Measurements from ENCODE around the gene PRKCB. TPM values are rescaled to one million over a fixed set of nuclear protein-coding genes. Genes with fewer than 3 reads are reported as not detected.

Gene PRKCB
- total and polyA plus RNA-seq, 2 donors (not counting 1 experiment from before 2014, with no cell fraction given), result 0.01 TPM; not detected in 1

DNA sequence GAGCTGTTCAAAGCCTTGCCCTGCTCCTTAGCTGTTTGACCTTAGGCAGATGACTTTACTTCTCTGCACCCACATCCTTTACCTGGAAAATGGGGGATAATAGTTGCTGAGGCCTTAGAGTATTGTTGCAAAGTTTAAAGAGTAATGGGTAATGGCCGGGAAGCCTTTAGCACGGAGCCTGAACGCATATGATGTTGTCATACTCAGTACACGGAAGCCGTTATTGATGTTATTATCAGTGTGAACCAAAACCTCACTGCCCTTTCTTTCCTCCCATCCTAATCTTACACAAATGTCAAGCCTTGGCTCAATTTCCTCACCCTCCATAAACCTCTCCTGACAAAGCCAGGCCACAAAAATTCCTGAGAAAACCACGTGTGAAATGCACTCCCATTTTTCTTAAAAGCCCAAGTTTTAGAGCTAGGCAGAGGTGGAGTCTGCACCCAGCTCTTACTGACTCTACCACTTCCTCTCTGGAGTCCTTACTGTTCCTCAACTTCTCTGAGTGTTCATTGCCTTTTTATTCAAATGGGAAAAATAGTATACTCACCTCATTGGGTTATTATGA lies 353.1 kb downstream of the PRKCB start:
- H3K36me3 ChIP-seq (ENCODE audit: control insufficient read depth, insufficient read depth, low read length), result no peaks in the 10 kb centered on the region
- TF ChIP-seq CTCF (conservative IDR thresholded peaks at IDR 0.05 in 1 of 2, IDR thresholded peaks at IDR 0.05 in 1 of 2; ENCODE audit: low read depth in 1 of 2, low read length in 2 of 2), result no peak
- no peak for TF ChIP-seq EZH2 (IDR thresholded peaks at IDR 0.05; ENCODE audit: low read length, missing control alignments)
- H3K27ac ChIP-seq (ENCODE audit: insufficient read depth, low read length), result no peak overlapping the region
- H3K27me3 ChIP-seq (ENCODE audit: control insufficient read depth, insufficient read depth, low read length), result no peaks in the 10 kb centered on the region
- no peak overlapping the region for H3K4me3 ChIP-seq (replicated peaks in 1 of 4; ENCODE audit: control extremely low read depth in 1 of 4, insufficient read depth in 1 of 4, low read depth in 3 of 4, low read length in 4 of 4)
- H3K79me2 ChIP-seq (ENCODE audit: control insufficient read depth, insufficient read depth, low read length), result no peaks in the 10 kb centered on the region
- no peak for DNase-seq (ENCODE audit: low read depth in 2 of 2)
- H3K9me3 ChIP-seq (ENCODE audit: control insufficient read depth, insufficient read depth, low read depth, low read length), result no peaks in the 10 kb centered on the region
- no peaks in the 10 kb centered on the region for H4K20me1 ChIP-seq (ENCODE audit: control insufficient read depth, extremely low read depth, insufficient read depth, low read length)
- no peak overlapping the region for H3K9ac ChIP-seq (ENCODE audit: insufficient read depth, low read length)
- no peaks in the 10 kb centered on the region for H3K4me1 ChIP-seq (ENCODE audit: control insufficient read depth, extremely low read depth, insufficient read depth, low read length)
- no peak overlapping the region for H2AFZ ChIP-seq (ENCODE audit: low read length)
- H3K4me2 ChIP-seq (ENCODE audit: extremely low read depth, insufficient read depth, low read length), result no peak overlapping the region

DNA sequence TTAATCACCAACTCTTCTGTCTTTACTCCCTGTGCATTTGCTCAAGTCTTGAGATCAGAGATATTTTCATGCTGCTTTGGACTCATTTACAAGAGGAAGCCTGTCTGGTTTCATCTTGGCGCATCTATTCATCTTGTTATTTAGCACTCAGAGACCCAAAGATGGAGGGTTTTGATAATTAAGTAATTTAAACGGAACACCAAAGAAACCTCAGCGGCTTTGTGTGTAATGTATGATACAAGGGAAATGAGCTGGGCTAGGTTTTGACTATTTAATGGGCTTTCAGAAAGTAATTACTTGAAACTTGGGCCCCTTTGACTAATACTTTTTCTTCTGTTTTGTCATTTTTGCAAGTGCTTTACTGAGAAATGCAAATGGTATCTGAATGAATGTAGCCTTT lies 354.2 kb downstream of the PRKCB start:
- H4K20me1 ChIP-seq (ENCODE audit: control insufficient read depth, extremely low read depth, insufficient read depth, low read length), result no peaks in the 10 kb centered on the region
- no peaks in the 10 kb centered on the region for H3K9me3 ChIP-seq (ENCODE audit: control insufficient read depth, insufficient read depth, low read depth, low read length)
- H3K79me2 ChIP-seq (ENCODE audit: control insufficient read depth, insufficient read depth, low read length), result no peaks in the 10 kb centered on the region
- H3K36me3 ChIP-seq (ENCODE audit: control insufficient read depth, insufficient read depth, low read length), result no peaks in the 10 kb centered on the region
- H3K27me3 ChIP-seq (ENCODE audit: control insufficient read depth, insufficient read depth, low read length), result no peaks in the 10 kb centered on the region
- H3K4me1 ChIP-seq (ENCODE audit: control insufficient read depth, extremely low read depth, insufficient read depth, low read length), result no peaks in the 10 kb centered on the region
- no peak overlapping the region for H2AFZ ChIP-seq (ENCODE audit: low read length)
- no peak overlapping the region for H3K27ac ChIP-seq (ENCODE audit: insufficient read depth, low read length)
- no peak for TF ChIP-seq CTCF (conservative IDR thresholded peaks at IDR 0.05 in 1 of 2, IDR thresholded peaks at IDR 0.05 in 1 of 2; ENCODE audit: low read depth in 1 of 2, low read length in 2 of 2)
- TF ChIP-seq EZH2 (IDR thresholded peaks at IDR 0.05; ENCODE audit: low read length, missing control alignments), result no peak
- no peak overlapping the region for H3K4me3 ChIP-seq (replicated peaks in 1 of 4; ENCODE audit: control extremely low read depth in 1 of 4, insufficient read depth in 1 of 4, low read depth in 3 of 4, low read length in 4 of 4)
- no peak overlapping the region for H3K4me2 ChIP-seq (ENCODE audit: extremely low read depth, insufficient read depth, low read length)
- H3K9ac ChIP-seq (ENCODE audit: insufficient read depth, low read length), result no peak overlapping the region
- no peak for DNase-seq (ENCODE audit: low read depth in 2 of 2)

GRCh38 chr16:24191876-24192402 lies 356.2 kb downstream of the PRKCB start:
- H3K27ac ChIP-seq (ENCODE audit: insufficient read depth, low read length), result no peak overlapping the region

More at GRCh38 chr16:24191876-24192402, 356.2 kb downstream of the PRKCB start:
- H3K36me3 ChIP-seq (ENCODE audit: control insufficient read depth, insufficient read depth, low read length), result no peaks in the 10 kb centered on the region
- H3K9ac ChIP-seq (ENCODE audit: insufficient read depth, low read length), result no peak overlapping the region
- no peaks in the 10 kb centered on the region for H3K79me2 ChIP-seq (ENCODE audit: control insufficient read depth, insufficient read depth, low read length)
- H3K4me1 ChIP-seq (ENCODE audit: control insufficient read depth, extremely low read depth, insufficient read depth, low read length), result no peaks in the 10 kb centered on the region
- H3K4me2 ChIP-seq (ENCODE audit: extremely low read depth, insufficient read depth, low read length), result no peak overlapping the region
- no peak overlapping the region for H3K4me3 ChIP-seq (replicated peaks in 1 of 4; ENCODE audit: control extremely low read depth in 1 of 4, insufficient read depth in 1 of 4, low read depth in 3 of 4, low read length in 4 of 4)
- H3K27me3 ChIP-seq (ENCODE audit: control insufficient read depth, insufficient read depth, low read length), result no peaks in the 10 kb centered on the region
- no peaks in the 10 kb centered on the region for H4K20me1 ChIP-seq (ENCODE audit: control insufficient read depth, extremely low read depth, insufficient read depth, low read length)
- no peaks in the 10 kb centered on the region for H3K9me3 ChIP-seq (ENCODE audit: control insufficient read depth, insufficient read depth, low read depth, low read length)
- no peak for DNase-seq (ENCODE audit: low read depth in 2 of 2)
- H2AFZ ChIP-seq (ENCODE audit: low read length), result no peak overlapping the region
- TF ChIP-seq EZH2 (IDR thresholded peaks at IDR 0.05; ENCODE audit: low read length, missing control alignments) (no peak), CTCF (conservative IDR thresholded peaks at IDR 0.05 in 1 of 2, IDR thresholded peaks at IDR 0.05 in 1 of 2; ENCODE audit: low read depth in 1 of 2, low read length in 2 of 2) (no peak)
